Measurements from ENCODE around the gene SH2D3A. TPM values are rescaled to one million over a fixed set of nuclear protein-coding genes. Genes with fewer than 3 reads are reported as not detected.

The SH2D3A gene
- total and polyA plus RNA-seq, 5 donors from 2014 or later, result 19.5 to 46.2 (median 23.6) TPM

DNA sequence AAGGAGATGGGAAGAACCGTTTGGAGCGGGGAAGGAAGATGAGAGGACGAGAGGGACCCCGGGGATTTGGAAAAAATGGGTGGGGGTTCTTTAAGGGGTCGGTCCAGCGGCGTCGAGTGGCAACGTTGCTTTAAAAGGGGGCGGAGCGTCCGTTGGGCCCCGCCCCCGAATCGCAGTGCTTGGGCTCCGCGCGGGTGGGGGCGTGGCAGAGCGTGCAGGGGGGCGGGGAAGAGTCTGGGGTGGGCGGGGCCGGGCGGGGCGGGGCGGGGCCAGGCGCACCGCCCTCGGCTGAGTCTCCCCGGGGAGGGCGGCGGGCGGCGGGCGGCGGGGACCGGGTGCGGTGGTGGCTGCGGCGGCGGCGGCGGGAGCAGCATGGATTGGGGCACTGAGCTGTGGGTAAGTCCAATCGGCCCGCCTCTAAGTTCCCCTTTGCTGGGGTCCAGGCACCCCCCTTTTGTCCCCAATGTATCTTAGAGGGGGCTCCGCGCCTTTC is 27.8 kb downstream of the SH2D3A start, which contains the start of gene TRIP10:
Gene TRIP10 (plus strand): TSS at position 291 of the 493 bp plus-strand sequence. CDS start 82 bp downstream, at position 373.
- H3K4me3 Mint-ChIP-seq, result peak within 1 kb of the TSS; percentile 90 to 100 (median 98)
- H3K4me3 ChIP-seq (ENCODE audit: low read depth, low read length), result peak within 1 kb of the TSS; percentile 58
- DNase-seq, result peak; percentile 75 to 80 (median 80)
- H3K27ac ChIP-seq (ENCODE audit: insufficient read depth, low read length, poor library complexity, severe bottlenecking), result peak within 1 kb of the TSS; percentile 94
- no peaks in the 10 kb centered on the region for H3K9me3 Mint-ChIP-seq
- no peaks in the 10 kb centered on the region for H3K27me3 ChIP-seq (ENCODE audit: control insufficient read depth, insufficient read depth, low read length)
- peak within 1 kb of the TSS; percentile 91 to 97 (median 96) for H3K27ac Mint-ChIP-seq
- H3K9me3 ChIP-seq (ENCODE audit: control insufficient read depth in 2 of 2, low read length in 2 of 2), result no peaks in the 10 kb centered on the region
- peaks cover 10 to 45% (median 21%) of the 10 kb centered on the region in 4 donors for H3K4me1 Mint-ChIP-seq
- H3K4me1 ChIP-seq (ENCODE audit: control insufficient read depth, insufficient read depth, low read length, poor library complexity, severe bottlenecking), result peaks cover 44% of the 10 kb centered on the region
- H3K36me3 Mint-ChIP-seq, result peaks cover 12% of the 10 kb centered on the region
- H3K36me3 ChIP-seq (ENCODE audit: control insufficient read depth, insufficient read depth, low read length), result no peaks in the 10 kb centered on the region
- peak in 1 of 2 donors; percentile 4 for ATAC-seq (ENCODE audit: low read depth in 2 of 2)
- H3K27me3 Mint-ChIP-seq, result peaks cover 8% of the 10 kb centered on the region

DNA sequence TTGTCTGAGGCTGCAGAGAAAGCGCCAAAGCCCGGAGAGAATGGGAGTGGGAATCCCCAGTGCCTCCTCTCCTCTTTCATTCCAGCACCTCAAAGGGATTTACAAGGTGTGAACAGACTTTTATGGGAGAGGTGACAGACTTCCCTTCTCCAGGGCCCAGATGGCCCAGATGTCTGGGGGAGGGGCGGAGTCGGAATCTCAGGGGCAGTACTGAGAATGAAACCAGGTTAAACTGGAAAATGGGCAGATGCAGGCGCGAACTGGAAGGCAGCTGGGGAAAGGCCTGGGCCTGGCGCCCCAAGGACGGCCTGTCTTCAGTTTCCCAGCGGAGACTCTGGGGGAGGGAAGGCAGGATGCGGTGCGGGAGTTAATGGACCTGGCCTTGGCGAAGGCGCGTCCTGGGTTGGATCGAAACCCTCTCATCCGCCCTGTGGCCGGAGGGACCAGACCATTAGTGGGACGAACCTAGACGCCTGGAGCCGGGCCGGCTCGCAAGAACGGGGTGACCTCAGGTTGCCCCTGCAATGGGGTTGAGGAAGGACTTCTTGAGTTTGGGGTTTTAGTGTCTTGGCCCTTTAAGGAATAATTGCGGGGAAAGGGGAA is 28.3 kb downstream of the SH2D3A start:
- peaks cover 10 to 43% (median 22%) of the 10 kb centered on the region in 4 donors for H3K4me1 Mint-ChIP-seq
- Histone ChIP-seq H3K9me3 (ENCODE audit: control insufficient read depth in 2 of 2, low read length in 2 of 2) (no peaks in the 10 kb centered on the region), H3K4me3 (ENCODE audit: low read depth, low read length) (peak overlapping the region; percentile 58), H3K36me3 (ENCODE audit: control insufficient read depth, insufficient read depth, low read length) (no peaks in the 10 kb centered on the region), H3K27me3 (ENCODE audit: control insufficient read depth, insufficient read depth, low read length) (no peaks in the 10 kb centered on the region), H3K4me1 (ENCODE audit: control insufficient read depth, insufficient read depth, low read length, poor library complexity, severe bottlenecking) (peaks cover 44% of the 10 kb centered on the region), H3K27ac (ENCODE audit: insufficient read depth, low read length, poor library complexity, severe bottlenecking) (peak overlapping the region; percentile 94)
- no peaks in the 10 kb centered on the region for H3K9me3 Mint-ChIP-seq
- peaks cover 8% of the 10 kb centered on the region for H3K27me3 Mint-ChIP-seq
- ATAC-seq (ENCODE audit: low read depth in 2 of 2) (no peak), DNase-seq (peak in 1 of 3 donors; percentile 19)
- H3K36me3 Mint-ChIP-seq, result peaks cover 8% of the 10 kb centered on the region
- H3K27ac Mint-ChIP-seq, result peak overlapping the region; percentile 91 to 97 (median 96)
- H3K4me3 Mint-ChIP-seq, result peak overlapping the region; percentile 90 to 100 (median 98)

DNA sequence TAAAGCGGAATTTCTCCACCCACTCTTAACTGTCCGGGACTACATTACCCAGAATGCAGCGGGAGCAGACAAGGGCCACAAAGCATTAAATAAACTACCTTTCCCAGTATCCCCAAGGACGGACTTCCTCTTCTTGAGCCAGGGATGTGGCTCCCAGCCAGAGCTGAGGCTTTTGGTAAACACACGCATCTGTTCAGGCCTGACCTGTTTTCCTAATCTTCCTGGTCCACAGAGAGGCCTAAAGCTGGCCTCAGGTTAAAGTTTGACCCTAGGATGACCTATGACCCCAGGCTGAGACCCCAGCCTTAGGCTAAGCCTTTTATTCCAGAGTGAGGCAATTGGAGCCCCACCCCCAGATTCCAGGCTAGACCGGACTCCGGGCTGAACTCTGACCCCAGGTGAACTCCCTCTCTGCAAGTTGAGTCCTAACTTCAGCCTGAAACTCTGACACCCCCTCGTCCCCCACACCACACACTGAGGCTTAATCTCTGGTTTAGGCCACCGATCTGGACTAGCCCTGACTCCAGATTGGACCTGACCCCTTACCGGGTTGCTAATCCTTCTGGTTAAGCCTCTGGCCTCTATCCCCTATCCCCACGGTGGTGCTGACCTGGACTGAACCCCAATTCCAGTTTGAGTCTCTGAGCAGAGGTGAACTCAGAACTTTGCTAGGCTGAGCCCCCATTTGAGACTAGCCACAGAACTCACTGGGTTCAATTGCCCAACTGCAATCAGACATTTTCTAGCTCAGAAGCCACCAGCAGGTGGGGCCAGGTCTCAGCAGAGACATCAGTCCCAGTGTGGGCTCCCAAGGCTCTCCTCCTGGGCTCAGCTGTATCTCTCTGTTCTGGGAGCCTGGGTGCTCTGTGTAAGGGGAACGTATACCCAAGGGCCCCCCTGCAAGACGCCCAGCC is 29.1 kb downstream of the SH2D3A start:
- Histone ChIP-seq H3K4me3 (ENCODE audit: low read depth, low read length) (peak overlapping the region; percentile 61), H3K9me3 (ENCODE audit: control insufficient read depth in 2 of 2, low read length in 2 of 2) (no peaks in the 10 kb centered on the region), H3K4me1 (ENCODE audit: control insufficient read depth, insufficient read depth, low read length, poor library complexity, severe bottlenecking) (peaks cover 44% of the 10 kb centered on the region), H3K27ac (ENCODE audit: insufficient read depth, low read length, poor library complexity, severe bottlenecking) (peak overlapping the region; percentile 94), H3K27me3 (ENCODE audit: control insufficient read depth, insufficient read depth, low read length) (no peaks in the 10 kb centered on the region), H3K36me3 (ENCODE audit: control insufficient read depth, insufficient read depth, low read length) (no peaks in the 10 kb centered on the region)
- Mint-ChIP-seq H3K27ac (peak overlapping the region; percentile 96 to 97 (median 97)), H3K36me3 (peaks cover 5% of the 10 kb centered on the region), H3K4me1 (peaks cover 10 to 40% (median 22%) of the 10 kb centered on the region in 4 donors), H3K9me3 (no peaks in the 10 kb centered on the region), H3K4me3 (peak overlapping the region; percentile 90 to 100 (median 98)), H3K27me3 (peaks cover 8% of the 10 kb centered on the region)
- ATAC-seq (ENCODE audit: low read depth in 2 of 2) (no peak), DNase-seq (peak; percentile 60 to 89 (median 74))

DNA sequence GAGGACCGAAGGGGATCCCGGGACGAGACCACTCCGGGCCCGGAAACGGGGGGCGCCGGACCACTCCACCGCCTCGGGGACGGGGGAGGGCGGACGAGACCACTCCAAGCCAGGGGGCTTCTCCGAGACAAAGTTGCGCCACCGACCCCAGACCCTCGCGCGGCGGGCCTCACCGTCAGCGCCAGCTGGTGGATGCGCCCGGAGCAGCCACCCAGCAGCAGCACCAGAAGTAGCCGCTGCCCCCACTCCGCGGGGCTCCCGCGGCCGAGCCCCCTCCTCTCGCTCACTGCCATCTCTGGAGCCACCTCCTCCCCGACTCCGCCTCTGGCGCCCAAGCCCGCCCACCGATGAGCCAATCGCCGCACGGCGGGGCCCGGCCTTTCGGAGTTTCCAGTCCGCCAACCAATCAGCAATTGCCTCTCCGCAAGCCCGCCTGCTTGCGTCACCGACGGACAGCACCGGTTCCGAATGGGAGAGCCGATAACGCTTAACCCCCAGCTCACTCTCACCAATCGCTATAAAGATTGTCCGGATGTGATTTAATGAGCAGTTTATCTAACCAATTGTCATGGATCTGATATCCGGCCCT is 29.9 kb downstream of the SH2D3A start, which contains the start of gene GPR108:
Gene GPR108 (minus strand): TSS at position 297 of the 589 bp plus-strand sequence. CDS start 4 bp downstream, at position 293.
- peaks cover 8% of the 10 kb centered on the region for H3K27me3 Mint-ChIP-seq
- H3K4me3 ChIP-seq (ENCODE audit: low read depth, low read length), result peak within 1 kb of the TSS; percentile 83
- H3K9me3 ChIP-seq (ENCODE audit: control insufficient read depth in 2 of 2, low read length in 2 of 2), result no peaks in the 10 kb centered on the region
- peak within 1 kb of the TSS; percentile 94 for H3K27ac ChIP-seq (ENCODE audit: insufficient read depth, low read length, poor library complexity, severe bottlenecking)
- no peaks in the 10 kb centered on the region for H3K27me3 ChIP-seq (ENCODE audit: control insufficient read depth, insufficient read depth, low read length)
- H3K9me3 Mint-ChIP-seq, result no peaks in the 10 kb centered on the region
- ATAC-seq (ENCODE audit: low read depth in 2 of 2) (peak; percentile 85 to 86), DNase-seq (peak; percentile 99 to 100 (median 99))
- peaks cover 10 to 40% (median 22%) of the 10 kb centered on the region in 4 donors for H3K4me1 Mint-ChIP-seq
- peaks cover 44% of the 10 kb centered on the region for H3K4me1 ChIP-seq (ENCODE audit: control insufficient read depth, insufficient read depth, low read length, poor library complexity, severe bottlenecking)
- H3K36me3 ChIP-seq (ENCODE audit: control insufficient read depth, insufficient read depth, low read length), result peaks cover 5% of the 10 kb centered on the region
- H3K4me3 Mint-ChIP-seq, result peak within 1 kb of the TSS; percentile 90 to 100 (median 98)
- H3K36me3 Mint-ChIP-seq, result peaks cover 8% of the 10 kb centered on the region
- H3K27ac Mint-ChIP-seq, result peak within 1 kb of the TSS; percentile 97 to 99 (median 97)

DNA sequence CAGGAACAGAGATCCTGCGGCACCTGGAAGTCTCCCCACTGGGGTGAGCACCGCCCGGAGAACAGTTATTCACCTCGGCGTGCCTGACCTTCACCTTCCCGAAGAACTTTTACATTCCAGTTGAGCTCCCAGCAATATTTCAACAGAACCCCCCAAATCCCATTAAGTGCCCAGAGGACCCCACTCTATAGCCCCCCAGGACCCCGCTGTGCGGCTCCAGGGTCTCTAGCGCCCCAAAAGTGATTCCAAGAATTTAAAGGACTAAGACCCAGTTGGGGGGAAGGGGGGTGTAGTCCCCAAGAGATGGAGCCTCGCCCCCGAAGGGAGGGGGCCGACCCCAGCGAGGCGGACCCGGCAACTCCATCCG is 30.3 kb downstream of the SH2D3A start:
- ATAC-seq (ENCODE audit: low read depth in 2 of 2), result no peak
- Histone ChIP-seq H3K4me1 (ENCODE audit: control insufficient read depth, insufficient read depth, low read length, poor library complexity, severe bottlenecking) (peaks cover 44% of the 10 kb centered on the region), H3K9me3 (ENCODE audit: control insufficient read depth in 2 of 2, low read length in 2 of 2) (no peaks in the 10 kb centered on the region), H3K27ac (ENCODE audit: insufficient read depth, low read length, poor library complexity, severe bottlenecking) (peak overlapping the region; percentile 94), H3K27me3 (ENCODE audit: control insufficient read depth, insufficient read depth, low read length) (no peaks in the 10 kb centered on the region), H3K36me3 (ENCODE audit: control insufficient read depth, insufficient read depth, low read length) (peaks cover 5% of the 10 kb centered on the region), H3K4me3 (ENCODE audit: low read depth, low read length) (peak overlapping the region; percentile 83)
- Mint-ChIP-seq H3K36me3 (peaks cover 10% of the 10 kb centered on the region), H3K4me3 (peak overlapping the region; percentile 87 to 99 (median 94)), H3K9me3 (no peaks in the 10 kb centered on the region), H3K27me3 (peaks cover 8% of the 10 kb centered on the region), H3K4me1 (peaks cover 10 to 38% (median 22%) of the 10 kb centered on the region in 4 donors), H3K27ac (peak overlapping the region; percentile 95 to 99 (median 97))
- DNase-seq, result no peak

DNA sequence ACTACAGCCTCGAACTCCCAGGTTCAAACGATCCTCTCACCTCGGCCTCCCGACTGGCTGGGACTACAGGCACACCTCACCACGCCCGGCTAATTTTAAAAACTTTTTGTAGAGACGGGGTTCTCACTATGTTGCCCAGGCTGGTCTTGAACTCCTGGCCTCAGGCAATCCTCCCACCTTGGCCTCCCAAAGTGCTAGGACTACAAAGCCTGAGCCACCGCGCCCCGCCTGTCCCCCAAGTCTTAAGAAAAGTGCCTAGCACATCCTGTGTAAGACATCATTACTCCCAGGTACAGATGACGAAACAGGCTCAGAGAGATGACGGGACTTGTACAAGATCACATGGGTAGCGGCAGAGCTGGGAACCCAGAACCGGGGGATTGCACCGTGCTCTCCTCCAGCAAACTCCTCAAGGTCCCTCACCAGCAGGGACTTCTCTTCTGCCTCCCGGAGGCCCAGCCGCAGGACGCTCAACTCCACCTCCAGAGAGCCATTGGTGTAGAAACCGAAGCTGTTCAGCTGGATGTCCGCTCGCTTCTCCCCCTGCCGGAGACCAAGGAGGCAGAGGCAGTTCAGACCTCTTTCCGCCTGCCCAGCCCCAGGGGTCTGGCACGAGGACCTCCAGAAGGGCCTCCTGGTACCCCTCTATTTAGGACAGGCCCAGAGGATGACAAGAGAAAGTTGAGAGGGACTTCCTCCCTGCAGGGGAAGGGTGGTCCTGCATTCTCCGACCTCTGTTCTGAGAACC is 30.9 kb downstream of the SH2D3A start:
- Mint-ChIP-seq H3K4me1 (peaks cover 10 to 38% (median 22%) of the 10 kb centered on the region in 4 donors), H3K9me3 (no peaks in the 10 kb centered on the region), H3K36me3 (peaks cover 10% of the 10 kb centered on the region), H3K27me3 (peaks cover 8% of the 10 kb centered on the region), H3K27ac (peak overlapping the region; percentile 95 to 99 (median 97)), H3K4me3 (peak overlapping the region; percentile 87 to 99 (median 94))
- Histone ChIP-seq H3K4me1 (ENCODE audit: control insufficient read depth, insufficient read depth, low read length, poor library complexity, severe bottlenecking) (peaks cover 44% of the 10 kb centered on the region), H3K27me3 (ENCODE audit: control insufficient read depth, insufficient read depth, low read length) (no peaks in the 10 kb centered on the region), H3K27ac (ENCODE audit: insufficient read depth, low read length, poor library complexity, severe bottlenecking) (peak overlapping the region; percentile 94), H3K4me3 (ENCODE audit: low read depth, low read length) (peak overlapping the region; percentile 83), H3K9me3 (ENCODE audit: control insufficient read depth in 2 of 2, low read length in 2 of 2) (no peaks in the 10 kb centered on the region), H3K36me3 (ENCODE audit: control insufficient read depth, insufficient read depth, low read length) (peaks cover 5% of the 10 kb centered on the region)
- DNase-seq, result peak; percentile 55 to 91 (median 74)
- peak in 1 of 2 donors; percentile 3 for ATAC-seq (ENCODE audit: low read depth in 2 of 2)
